DMS53 treated with DMSO at 0.1 percent for 48 hours (cell line): ENCODE measurements around the gene MAL.

Source experiments
- DNase-seq: peaks from one replicate; lab custom pipeline; 2025; ENCODE audit not compliant: unreplicated experiment; lab: John Stamatoyannopoulos, UW

The MAL gene

GRCh38 chr2:95025406-95026319 lies at the start of gene MAL:
MAL (plus strand) TSS chr2:95025708; CDS start chr2:95025793, 85 bp downstream.
- DNase-seq = peak; percentile 44

GRCh38 chr2:94977826-94978225 lies 47.7 kb upstream of the MAL start:
- no peak for DNase-seq

GRCh38 chr2:94978917-94979316 lies 46.6 kb upstream of the MAL start:
- no peak for DNase-seq

- DNase-seq = no peak
Observed at GRCh38 chr2:94979406-94980375, 45.8 kb upstream of the MAL start.

- no peak for DNase-seq
Observed at GRCh38 chr2:94980406-94980805, 45.1 kb upstream of the MAL start.

GRCh38 chr2:94982156-94982555 lies 43.4 kb upstream of the MAL start:
- DNase-seq = no peak

- DNase-seq = no peak
Observed at GRCh38 chr2:94982675-94983074, 42.8 kb upstream of the MAL start.

GRCh38 chr2:94984964-94985575 lies 40.4 kb upstream of the MAL start:
- DNase-seq = no peak

- no peak for DNase-seq
Observed at GRCh38 chr2:94985636-94986035, 39.9 kb upstream of the MAL start.

- DNase-seq = peak; percentile 73
Observed at GRCh38 chr2:94986392-94986963, 39.0 kb upstream of the MAL start.

- DNase-seq = no peak
Observed at GRCh38 chr2:94987074-94988020, 38.2 kb upstream of the MAL start.

GRCh38 chr2:94990956-94991355 lies 34.6 kb upstream of the MAL start:
- DNase-seq = no peak

- no peak for DNase-seq
Observed at GRCh38 chr2:94992360-94992759, 33.1 kb upstream of the MAL start.

GRCh38 chr2:94993176-94994062 lies 32.1 kb upstream of the MAL start:
- no peak for DNase-seq

- no peak for DNase-seq
Observed at GRCh38 chr2:94994063-94994913, 31.2 kb upstream of the MAL start.

- no peak for DNase-seq
Observed at GRCh38 chr2:94994914-94995552, 30.5 kb upstream of the MAL start.

- DNase-seq = no peak
Observed at GRCh38 chr2:94995553-94996304, 29.8 kb upstream of the MAL start.
